GM12878 (cell line): ENCODE data around the gene SRP14. TPM values are rescaled to one million over a fixed set of nuclear protein-coding genes. Genes with fewer than 3 reads are reported as not detected.

Experiments used
- ATAC-seq: fragments of 200-7000 bp; cut with Tn5 transposase; 3 replicates; pipeline ENCODE4 v1.9.1; 2020; ENCODE audit warnings: mild to moderate bottlenecking, moderate library complexity
- BruUV-seq: library from RNA; stranded (reverse); fragments of 400-500 nt; replicated peaks from 2 replicates; lab custom pipeline; 2021; lab: Mats Ljungman, UMichigan
- CTCF ChIA-PET: fragments of 300-600 bp; sonication (Branson Sonifier 250); formaldehyde crosslinking; extraction: SDS; loops from one replicate; lab custom pipeline; 2021; ENCODE audit warnings: inconsistent platforms; lab: Yijun Ruan, JAX
- POLR2A ChIA-PET: fragments of 350-600 bp; formaldehyde crosslinking; extraction: SDS; loops from one replicate; lab custom pipeline; 2021; ENCODE audit warnings: inconsistent platforms; lab: Charles Lee
- RAD21 ChIA-PET: fragments of 300-600 bp; sonication (Branson Sonifier 250); formaldehyde crosslinking; loops from one replicate; lab custom pipeline; 2023; ENCODE audit warnings: antibody characterized with exemption; ENCODE audit not compliant: unreplicated experiment; lab: Charles Lee
- SMC1A ChIA-PET: fragments of 300-600 bp; sonication (Branson Sonifier 250); formaldehyde crosslinking; loops from one replicate; lab custom pipeline; 2023; ENCODE audit not compliant: unreplicated experiment, uncharacterized antibody; lab: Charles Lee
- DNase-seq: peaks from one replicate; pipeline ENCODE4 v3.0.0-alpha.2; 2011; ENCODE audit warnings: low read depth, low spot score
- FAIRE-seq: peaks from 3 replicates; lab custom pipeline; 2011; peaks lifted over from hg19 to GRCh38; lab: Jason Lieb, UNC
- H2AFZ ChIP-seq: 2 replicates; pipeline ENCODE4 v1.6.0; 2011; ENCODE audit warnings: low read depth, low read length, control low read depth; ENCODE audit not compliant: control insufficient read depth
- H3K27ac ChIP-seq: 2 replicates; pipeline ENCODE4 v1.5.1; 2011; ENCODE audit warnings: control low read depth; ENCODE audit not compliant: control insufficient read depth, insufficient read depth
- H3K27me3 ChIP-seq, 2 experiments: replicated peaks in 1 of 2; 2 replicates each; pipeline versions ENCODE4 v1.6.0 to v1.6.1; 2011; ENCODE audit warnings: low read length in 1 of 2; ENCODE audit not compliant: control insufficient read depth in 2 of 2, insufficient read depth in 2 of 2
- H3K36me3 ChIP-seq, 2 experiments: 2 replicates each; pipeline ENCODE4 v1.5.1; 2011; ENCODE audit warnings: low read length in 1 of 2; ENCODE audit not compliant: control insufficient read depth in 2 of 2, insufficient read depth in 2 of 2
- H3K4me1 ChIP-seq: 2 replicates; pipeline ENCODE4 v1.6.1; 2011; ENCODE audit warnings: mild to moderate bottlenecking, low read length, moderate library complexity, mixed read lengths; ENCODE audit not compliant: control insufficient read depth, insufficient read depth
- H3K4me2 ChIP-seq: 2 replicates; pipeline ENCODE4 v1.6.0; 2011; ENCODE audit warnings: control low read depth; ENCODE audit not compliant: control insufficient read depth, insufficient read depth
- H3K4me3 ChIP-seq: fragments of 200-600 bp; sonication (generic); 2 replicates; pipeline ENCODE4 v1.5.1; 2016
- H3K79me2 ChIP-seq: 2 replicates; pipeline ENCODE4 v1.6.0; 2011; ENCODE audit warnings: low read length; ENCODE audit not compliant: control insufficient read depth, insufficient read depth
- H3K9ac ChIP-seq: 2 replicates; pipeline ENCODE4 v1.8.0; 2011; ENCODE audit warnings: low read length, control low read depth, mixed read lengths; ENCODE audit not compliant: control insufficient read depth, insufficient read depth
- H3K9me3 ChIP-seq: replicated peaks from 3 replicates; pipeline ENCODE4 v1.5.1; 2011; ENCODE audit warnings: mild to moderate bottlenecking, low read length; ENCODE audit not compliant: control insufficient read depth, insufficient read depth
- H4K20me1 ChIP-seq: 2 replicates; pipeline ENCODE4 v1.6.0; 2011; ENCODE audit not compliant: control insufficient read depth, insufficient read depth
- CHD1 ChIP-seq: IDR thresholded peaks from 2 replicates; pipeline ENCODE4 v1.6.1; 2012; ENCODE audit warnings: low read depth, low read length, improper control_type of control experiment
- RFX5 ChIP-seq: IDR thresholded peaks from 2 replicates; pipeline ENCODE4 v1.6.1; 2011; ENCODE audit warnings: low read depth, low read length, improper control_type of control experiment
- SKIL ChIP-seq: fragments of 450-650 bp; IDR thresholded peaks from 2 replicates; pipeline ENCODE4 v1.6.1; 2017; ENCODE audit warnings: mild to moderate bottlenecking, low read depth, inconsistent platforms; ENCODE audit not compliant: poor library complexity, severe bottlenecking
- ZBTB11 ChIP-seq: fragments of 450-650 bp; formaldehyde crosslinking; IDR thresholded peaks from 2 replicates; pipeline ENCODE4 v1.5.0; 2022; ENCODE audit warnings: mild to moderate bottlenecking, missing genetic modification characterization
- ZBTB40 ChIP-seq: fragments of 450-650 bp; IDR thresholded peaks from 2 replicates; pipeline ENCODE4 v1.6.1; 2016; ENCODE audit warnings: mild to moderate bottlenecking, moderate library complexity, borderline replicate concordance
- WGBS: methylation state at CpG from one replicate; pipeline ENCODE4 v1.1.6; 2016; ENCODE audit warnings: low lambda C conversion rate; ENCODE audit not compliant: insufficient replicate concordance, insufficient coverage; ENCODE audit errors: missing lambda C conversion rate; 5-methylcytosine and 5-hydroxymethylcytosine counted together
- in situ Hi-C: fragments of 300-500 bp; cut with MboI; formaldehyde crosslinking; loops from 9 replicates; pipeline ENCODE4 v1.14.3; 2018; ENCODE audit warnings: mixed read lengths
- intact Hi-C: fragments of 100-400 bp; cut with micrococcal nuclease; formaldehyde crosslinking; loops from one replicate; pipeline ENCODE4 v1.14.2; 2022; ENCODE audit not compliant: unreplicated experiment
- polyA plus RNA-seq, 11 experiments: library from polyadenylated mRNA; depleted of rRNA in 4 of 11; unstranded in 6 of 11; stranded (reverse) in 5 of 11; fragments of >200 nt; fragmentation: Nextera tagmentation in 4 of 11; fragmentation: Illumina TruSeq in 1 of 11; extraction: Ambion mirVana in 4 of 11; extraction: Trizol in 1 of 11; gene quantifications; 1 replicate in 1 of 11; 2 replicates in 10 of 11; pipeline versions ENCODE4 v1.2.1 to v1.2.3, GENCODE V29; 2011 to 2016; ENCODE audit warnings: inconsistent platforms in 2 of 11, missing spikeins in 2 of 11, low read depth in 1 of 11
- total RNA-seq, 4 experiments: library from RNA; depleted of rRNA in 3 of 4; stranded (reverse); fragments of >200 nt in 3 of 4; fragmentation: Illumina TruSeq in 1 of 4; extraction: Trizol in 1 of 4; gene quantifications; 2 replicates each; pipeline versions ENCODE4 v1.2.1 to v1.2.3, GENCODE V29; 2013 to 2021
- TF ChIP-seq, protein P1 (sequence below): fragments of 450-650 bp; IDR thresholded peaks from 2 replicates; pipeline ENCODE4 v1.6.1; 2016; ENCODE audit warnings: mild to moderate bottlenecking
- TF ChIP-seq, protein P2 (sequence below): fragments of 450-650 bp; IDR thresholded peaks from 2 replicates; pipeline ENCODE4 v1.6.1; 2017; ENCODE audit warnings: mild to moderate bottlenecking

Gene SRP14
- total and polyA plus RNA-seq, 10 of the 15 experiments (the other 5 are each of a cell fraction or from before 2014, with no cell fraction given), result 141 to 1,182 (median 493) TPM

GRCh38 chr15:40048926-40049475 lies 10.0 kb upstream of the SRP14 start:
- intact Hi-C loops (loop anchor here (5.0 kb wide), 1 partner anchor 133 kb away; no protein-coding TSS in a partner anchor), in situ Hi-C loops (loop anchor here (5.0 to 10.0 kb wide), 3 partner anchors 118 to 223 kb away; no protein-coding TSS in a partner anchor)
- Histone ChIP-seq H2AFZ (no peak overlapping the region), H3K36me3 (no peaks in the 10 kb centered on the region; a peak in 1 of 4 replicates), H3K9ac (no peak overlapping the region), H3K27me3 (no peaks in the 10 kb centered on the region), H3K4me3 (no peak overlapping the region), H4K20me1 (no peaks in the 10 kb centered on the region), H3K4me1 (peaks cover 73% of the 10 kb centered on the region), H3K27ac (peak overlapping the region; percentile 67), H3K9me3 (no peaks in the 10 kb centered on the region), H3K79me2 (peaks cover 2% of the 10 kb centered on the region; the same call in 1 of the 2 replicates), H3K4me2 (no peak overlapping the region)
- FAIRE-seq (no peak), ATAC-seq (no peak), DNase-seq (no peak)
- RAD21 ChIA-PET, result interaction anchor here (0.5 to 8.5 kb wide), 10 partner anchors 11 to 177 kb away, joined by 3 to 903 read pairs (median 28); partner anchors contain the start of genes BMF, BUB1B and SRP14
- POLR2A ChIA-PET, result interaction anchor here (0.5 to 8.0 kb wide), 12 partner anchors 9 to 119 kb away, joined by 3 to 307 read pairs (median 7); partner anchors contain the start of genes BMF and SRP14
- SMC1A ChIA-PET, result interaction anchor here (1.2 to 23.0 kb wide), 13 partner anchors 10 to 261 kb away, joined by 3 to 1082 read pairs (median 17); partner anchors contain the start of genes BMF and BUB1B
- CTCF ChIA-PET, result interaction anchor here (0.6 to 11.8 kb wide), 20 partner anchors 9 to 1064 kb away, joined by 3 to 776 read pairs (median 8); partner anchors contain the start of genes BMF, BUB1B, PAK6 and SRP14
- 98% methylated on average over 3 of the region's 3 CpGs for WGBS
- BruUV-seq, result no TSS peak
- TF ChIP-seq RFX5 (no peak), ZBTB11 (CRISPR knock-in tag) (no peak), ZBTB40 (no peak), SKIL (no peak), CHD1 (no peak)
- TF ChIP-seq, protein P1, sequence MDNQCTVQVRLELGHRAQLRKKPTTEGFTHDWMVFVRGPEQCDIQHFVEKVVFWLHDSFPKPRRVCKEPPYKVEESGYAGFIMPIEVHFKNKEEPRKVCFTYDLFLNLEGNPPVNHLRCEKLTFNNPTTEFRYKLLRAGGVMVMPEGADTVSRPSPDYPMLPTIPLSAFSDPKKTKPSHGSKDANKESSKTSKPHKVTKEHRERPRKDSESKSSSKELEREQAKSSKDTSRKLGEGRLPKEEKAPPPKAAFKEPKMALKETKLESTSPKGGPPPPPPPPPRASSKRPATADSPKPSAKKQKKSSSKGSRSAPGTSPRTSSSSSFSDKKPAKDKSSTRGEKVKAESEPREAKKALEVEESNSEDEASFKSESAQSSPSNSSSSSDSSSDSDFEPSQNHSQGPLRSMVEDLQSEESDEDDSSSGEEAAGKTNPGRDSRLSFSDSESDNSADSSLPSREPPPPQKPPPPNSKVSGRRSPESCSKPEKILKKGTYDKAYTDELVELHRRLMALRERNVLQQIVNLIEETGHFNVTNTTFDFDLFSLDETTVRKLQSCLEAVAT, result no peak
- TF ChIP-seq, protein P2, sequence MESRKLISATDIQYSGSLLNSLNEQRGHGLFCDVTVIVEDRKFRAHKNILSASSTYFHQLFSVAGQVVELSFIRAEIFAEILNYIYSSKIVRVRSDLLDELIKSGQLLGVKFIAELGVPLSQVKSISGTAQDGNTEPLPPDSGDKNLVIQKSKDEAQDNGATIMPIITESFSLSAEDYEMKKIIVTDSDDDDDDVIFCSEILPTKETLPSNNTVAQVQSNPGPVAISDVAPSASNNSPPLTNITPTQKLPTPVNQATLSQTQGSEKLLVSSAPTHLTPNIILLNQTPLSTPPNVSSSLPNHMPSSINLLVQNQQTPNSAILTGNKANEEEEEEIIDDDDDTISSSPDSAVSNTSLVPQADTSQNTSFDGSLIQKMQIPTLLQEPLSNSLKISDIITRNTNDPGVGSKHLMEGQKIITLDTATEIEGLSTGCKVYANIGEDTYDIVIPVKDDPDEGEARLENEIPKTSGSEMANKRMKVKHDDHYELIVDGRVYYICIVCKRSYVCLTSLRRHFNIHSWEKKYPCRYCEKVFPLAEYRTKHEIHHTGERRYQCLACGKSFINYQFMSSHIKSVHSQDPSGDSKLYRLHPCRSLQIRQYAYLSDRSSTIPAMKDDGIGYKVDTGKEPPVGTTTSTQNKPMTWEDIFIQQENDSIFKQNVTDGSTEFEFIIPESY, result no peak
